ENCODE data around the gene ANO10.
"Not testable (repeated sequence)": the region's sequence is repeated elsewhere in the genome, so short reads cannot be mapped to it uniquely, and the experiment has no call there.

Gene ANO10

GRCh38 chr3:43621656-43622432, at the start of gene ANO10:
Gene ANO10, minus strand, starts transcription at chr3:43622011. Its CDS starts 16,159 bp downstream, at chr3:43605852.
- peak; percentile 96 to 97 for DNase-seq

- DNase-seq, result no peak
Observed at GRCh38 chr3:43670635-43671522, 49.1 kb upstream of the ANO10 start.

- DNase-seq, result not testable (repeated sequence)
Observed at GRCh38 chr3:43665011-43665410, 43.2 kb upstream of the ANO10 start.

GRCh38 chr3:43661376-43661775, 39.6 kb upstream of the ANO10 start:
- DNase-seq, result not testable (repeated sequence)

GRCh38 chr3:43659250-43659880, 37.6 kb upstream of the ANO10 start:
- no peak for DNase-seq

- not testable (repeated sequence) for DNase-seq
Observed at GRCh38 chr3:43656390-43656789, 34.6 kb upstream of the ANO10 start.

- no peak for DNase-seq
Observed at GRCh38 chr3:43650345-43650744, 28.5 kb upstream of the ANO10 start.

- DNase-seq, result no peak
Observed at GRCh38 chr3:43649365-43649968, 27.7 kb upstream of the ANO10 start.

GRCh38 chr3:43648957-43649356, 27.1 kb upstream of the ANO10 start:
- no peak for DNase-seq

GRCh38 chr3:43647331-43648166, 25.7 kb upstream of the ANO10 start:
- DNase-seq, result no peak

- no peak for DNase-seq
Observed at GRCh38 chr3:43644443-43644842, 22.6 kb upstream of the ANO10 start.

- no peak for DNase-seq
Observed at GRCh38 chr3:43641306-43642114, 19.7 kb upstream of the ANO10 start.

GRCh38 chr3:43640681-43641080, 18.9 kb upstream of the ANO10 start:
- no peak for DNase-seq

GRCh38 chr3:43638594-43639447, 17.0 kb upstream of the ANO10 start:
- peak; percentile 4 to 9 for DNase-seq

GRCh38 chr3:43637702-43638101, 15.9 kb upstream of the ANO10 start:
- DNase-seq, result no peak

GRCh38 chr3:43632986-43633385, 11.2 kb upstream of the ANO10 start:
- DNase-seq, result no peak

- peak in 1 of 2 experiments; percentile 12 for DNase-seq
Observed at GRCh38 chr3:43632269-43632733, 10.5 kb upstream of the ANO10 start.

GRCh38 chr3:43629741-43630140, 7.9 kb upstream of the ANO10 start:
- no peak for DNase-seq

- DNase-seq, result no peak
Observed at GRCh38 chr3:43629257-43629656, 7.4 kb upstream of the ANO10 start.

GRCh38 chr3:43627360-43627759, 5.5 kb upstream of the ANO10 start:
- no peak for DNase-seq
